Head of caudate nucleus (tissue), 42 donors: Measurements from ENCODE around the gene MRPL36.
"Not testable (repeated sequence)": the region's sequence is repeated elsewhere in the genome, so short reads cannot be mapped to it uniquely, and the experiment has no call there.

Experiments used
- DNase-seq, 42 donors: peaks; one replicate each; pipeline versions ENCODE4 v3.0.0 to v3.0.0-alpha.2; 2020 to 2021; ENCODE audit warnings: mixed read lengths in 7 of 42
- intact Hi-C: fragments of 100-400 bp; cut with DNase I; formaldehyde crosslinking; loops from one replicate; pipeline ENCODE4 v1.15.0; 2022

MRPL36 gene

GRCh38 chr5:1818784-1819183 lies 19.1 kb upstream of the MRPL36 start:
- intact Hi-C loops = no loop called here
- DNase-seq = no peak

- intact Hi-C loops = no loop called here
- DNase-seq = peak in 2 of 42 donors; percentile 8 to 14
These were observed 17.8 kb upstream of the MRPL36 start for GRCh38 chr5:1817261-1818043.

GRCh38 chr5:1816495-1817089 lies 17.0 kb upstream of the MRPL36 start:
- intact Hi-C loops, DNase-seq: not testable (repeated sequence)

- intact Hi-C loops = no loop called here
- DNase-seq = peak in 1 of 42 donors; percentile 19
These were observed 16.2 kb upstream of the MRPL36 start for GRCh38 chr5:1815881-1816292.

- intact Hi-C loops = no loop called here
- peak in 1 of 42 donors; percentile 24 for DNase-seq
These were observed 15.6 kb upstream of the MRPL36 start for GRCh38 chr5:1815071-1815786.

GRCh38 chr5:1814183-1815020 lies 14.8 kb upstream of the MRPL36 start:
- DNase-seq = peak in 2 of 42 donors; percentile 5 to 6
- intact Hi-C loops = no loop called here

- no peak for DNase-seq
These were observed 11.0 kb upstream of the MRPL36 start for GRCh38 chr5:1810581-1811101.

GRCh38 chr5:1809416-1810035 lies 9.9 kb upstream of the MRPL36 start:
- peak in 2 of 42 donors; percentile 4 to 14 for DNase-seq
- intact Hi-C loops = no loop called here

More at GRCh38 chr5:1810581-1811101, 11.0 kb upstream of the MRPL36 start:
- intact Hi-C loops = no loop called here

- intact Hi-C loops = no loop called here
These were observed 8.8 kb upstream of the MRPL36 start for GRCh38 chr5:1808439-1808838.

GRCh38 chr5:1807451-1808185 lies 8.0 kb upstream of the MRPL36 start:
- no peak for DNase-seq
- intact Hi-C loops = no loop called here

More at GRCh38 chr5:1808439-1808838, 8.8 kb upstream of the MRPL36 start:
- no peak for DNase-seq

GRCh38 chr5:1806974-1807373 lies 7.3 kb upstream of the MRPL36 start:
- no peak for DNase-seq
- intact Hi-C loops = no loop called here

GRCh38 chr5:1806199-1806598 lies 6.6 kb upstream of the MRPL36 start:
- DNase-seq = no peak
- intact Hi-C loops = no loop called here

- DNase-seq = no peak
- intact Hi-C loops = no loop called here
These were observed 6.1 kb upstream of the MRPL36 start for GRCh38 chr5:1805736-1806135.

GRCh38 chr5:1805326-1805725 lies 5.7 kb upstream of the MRPL36 start:
- intact Hi-C loops = no loop called here
- no peak for DNase-seq

GRCh38 chr5:1804001-1804690 lies 4.5 kb upstream of the MRPL36 start:
- intact Hi-C loops = no loop called here
- DNase-seq = no peak

- DNase-seq = no peak
- intact Hi-C loops = no loop called here
These were observed 3.6 kb upstream of the MRPL36 start for GRCh38 chr5:1803192-1803591.

- intact Hi-C loops = no loop called here
These were observed 2.3 kb upstream of the MRPL36 start for GRCh38 chr5:1801967-1802295.

More at GRCh38 chr5:1801967-1802295, 2.3 kb upstream of the MRPL36 start:
- DNase-seq = peak in 1 of 42 donors; percentile 18
